SJSA1 (cell line): ENCODE measurements around the gene INPP5B. TPM values are rescaled to one million over a fixed set of nuclear protein-coding genes. Genes with fewer than 3 reads are reported as not detected.
"Not testable (repeated sequence)": the region's sequence is repeated elsewhere in the genome, so short reads cannot be mapped to it uniquely, and the experiment has no call there.

Experiments used
- DNase-seq, 2 experiments: peaks; one replicate each; pipeline ENCODE4 v3.0.0-alpha.2; 2015 to 2020; ENCODE audit warnings: low spot score in 2 of 2, low read depth in 1 of 2
- H3K27ac ChIP-seq: fragments of 250-450 bp; sonication (Bioruptor Pico); 2 replicates; pipeline ENCODE4 v1.5.1; 2020; ENCODE audit warnings: mild to moderate bottlenecking, moderate library complexity
- H3K27me3 ChIP-seq: fragments of 250-450 bp; sonication (Bioruptor Pico); replicated peaks from 2 replicates; pipeline ENCODE4 v1.5.1; 2020; ENCODE audit warnings: mild to moderate bottlenecking, moderate library complexity
- H3K36me3 ChIP-seq: fragments of 250-450 bp; sonication (Bioruptor Pico); 2 replicates; pipeline ENCODE4 v1.5.1; 2020; ENCODE audit warnings: mild to moderate bottlenecking
- H3K4me1 ChIP-seq: fragments of 250-450 bp; sonication (Bioruptor Pico); replicated peaks from 2 replicates; pipeline ENCODE4 v1.6.1; 2021; ENCODE audit warnings: mild to moderate bottlenecking
- H3K4me3 ChIP-seq: fragments of 250-450 bp; sonication (Bioruptor Pico); 2 replicates; pipeline ENCODE4 v1.5.1; 2020; ENCODE audit warnings: mild to moderate bottlenecking
- H3K9me3 ChIP-seq: fragments of 250-450 bp; sonication (Bioruptor Pico); replicated peaks from 2 replicates; pipeline ENCODE4 v1.5.1; 2020; ENCODE audit warnings: mild to moderate bottlenecking
- total RNA-seq: library from RNA; depleted of rRNA; stranded (reverse); fragments of >200 nt; shearing (Covaris generic); gene quantifications from 2 replicates; pipeline ENCODE4 v1.2.3, GENCODE V29; 2014

INPP5B gene
- total RNA-seq, 1 experiment from 2014 or later, result 18.7 TPM

DNA sequence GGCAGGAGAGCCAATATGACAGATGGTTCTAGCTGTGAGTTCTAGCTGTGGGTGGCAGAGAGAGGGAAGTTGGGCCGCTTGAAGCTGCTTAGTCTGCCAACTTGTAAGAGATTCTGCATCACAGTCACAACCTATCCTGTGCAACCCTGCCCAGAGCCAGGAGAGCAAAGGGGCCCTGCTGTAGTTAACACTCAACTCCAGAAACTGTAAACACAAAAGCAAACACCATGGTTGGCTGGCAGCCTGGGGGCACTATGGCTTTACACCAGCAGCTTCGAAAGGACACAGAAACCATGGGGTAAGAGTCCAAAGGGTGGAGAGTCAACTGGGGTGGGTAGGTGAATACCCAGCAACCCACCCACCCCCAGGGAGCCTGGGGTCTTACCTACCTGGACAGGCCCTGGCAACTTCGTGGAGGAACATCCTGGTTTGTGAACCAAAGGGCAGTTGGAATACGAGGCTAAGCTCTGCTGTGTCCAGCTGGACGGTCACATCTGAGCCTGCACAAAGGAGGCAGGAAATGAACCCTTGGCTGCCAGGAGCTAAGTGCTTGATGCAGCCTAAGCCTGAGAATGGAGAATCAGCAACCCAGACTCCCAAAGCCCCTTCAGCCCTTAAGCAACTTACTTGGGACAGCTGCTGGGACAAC, 6.4 kb downstream of the INPP5B start:
- DNase-seq, result no peak

DNA sequence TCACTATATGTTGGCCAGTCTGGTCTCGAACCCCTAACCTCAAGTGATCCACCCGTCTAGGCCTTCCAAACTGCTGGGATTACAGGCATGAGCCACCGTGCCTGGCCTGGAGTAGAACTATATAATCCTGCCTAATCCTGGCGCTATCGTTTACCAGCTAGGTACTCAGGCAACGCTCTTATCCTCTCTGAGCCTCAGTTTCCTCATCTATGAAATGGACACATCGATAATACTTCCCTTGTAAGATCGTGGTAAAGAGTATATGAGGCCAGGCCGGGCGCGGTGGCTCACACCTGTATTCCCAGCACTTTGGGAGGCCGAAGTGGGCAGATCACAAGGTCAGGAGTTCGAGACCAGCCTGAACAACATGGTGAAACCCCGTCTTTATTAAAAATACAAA, 10.1 kb downstream of the INPP5B start:
- not testable (repeated sequence) for H3K27me3 ChIP-seq, H3K4me1 ChIP-seq, H3K4me3 ChIP-seq, DNase-seq, H3K9me3 ChIP-seq, H3K27ac ChIP-seq
- H3K36me3 ChIP-seq, result peaks cover 23% of the 10 kb centered on the region

More for the DNA sequence above, 6.4 kb downstream of the INPP5B start:
- H3K36me3 ChIP-seq, result peaks cover 31% of the 10 kb centered on the region
- H3K9me3 ChIP-seq, result no peaks in the 10 kb centered on the region
- H3K4me1 ChIP-seq, result peaks cover 2% of the 10 kb centered on the region; the same call in 1 of the 2 replicates
- H3K4me3 ChIP-seq, result no peak overlapping the region
- no peak overlapping the region for H3K27ac ChIP-seq
- no peaks in the 10 kb centered on the region for H3K27me3 ChIP-seq

DNA sequence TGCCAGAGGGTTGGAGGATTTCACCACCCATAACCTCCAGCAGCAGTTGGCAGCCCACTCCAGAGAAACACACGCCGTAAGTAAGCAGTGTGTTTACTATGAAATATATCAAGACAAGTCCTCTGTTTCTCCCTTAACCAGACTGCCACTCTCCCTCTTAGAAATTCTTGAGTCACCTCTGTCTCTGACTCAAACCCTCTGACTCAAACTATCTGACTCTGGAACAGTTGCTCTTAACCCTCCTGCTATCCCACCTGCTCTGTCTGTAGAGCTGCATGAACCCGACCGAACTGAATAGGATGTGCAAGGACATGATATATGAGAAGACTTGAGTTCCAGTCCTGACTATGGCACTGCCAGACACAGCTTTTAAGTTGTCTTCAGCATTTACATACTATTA, 14.1 kb downstream of the INPP5B start:
- H3K36me3 ChIP-seq, result peaks cover 14% of the 10 kb centered on the region
- DNase-seq, result no peak
- H3K4me3 ChIP-seq, result no peak overlapping the region
- no peak overlapping the region for H3K27ac ChIP-seq
- no peaks in the 10 kb centered on the region for H3K9me3 ChIP-seq
- H3K4me1 ChIP-seq, result peaks cover 12% of the 10 kb centered on the region; the same call in 1 of the 2 replicates
- no peaks in the 10 kb centered on the region for H3K27me3 ChIP-seq

DNA sequence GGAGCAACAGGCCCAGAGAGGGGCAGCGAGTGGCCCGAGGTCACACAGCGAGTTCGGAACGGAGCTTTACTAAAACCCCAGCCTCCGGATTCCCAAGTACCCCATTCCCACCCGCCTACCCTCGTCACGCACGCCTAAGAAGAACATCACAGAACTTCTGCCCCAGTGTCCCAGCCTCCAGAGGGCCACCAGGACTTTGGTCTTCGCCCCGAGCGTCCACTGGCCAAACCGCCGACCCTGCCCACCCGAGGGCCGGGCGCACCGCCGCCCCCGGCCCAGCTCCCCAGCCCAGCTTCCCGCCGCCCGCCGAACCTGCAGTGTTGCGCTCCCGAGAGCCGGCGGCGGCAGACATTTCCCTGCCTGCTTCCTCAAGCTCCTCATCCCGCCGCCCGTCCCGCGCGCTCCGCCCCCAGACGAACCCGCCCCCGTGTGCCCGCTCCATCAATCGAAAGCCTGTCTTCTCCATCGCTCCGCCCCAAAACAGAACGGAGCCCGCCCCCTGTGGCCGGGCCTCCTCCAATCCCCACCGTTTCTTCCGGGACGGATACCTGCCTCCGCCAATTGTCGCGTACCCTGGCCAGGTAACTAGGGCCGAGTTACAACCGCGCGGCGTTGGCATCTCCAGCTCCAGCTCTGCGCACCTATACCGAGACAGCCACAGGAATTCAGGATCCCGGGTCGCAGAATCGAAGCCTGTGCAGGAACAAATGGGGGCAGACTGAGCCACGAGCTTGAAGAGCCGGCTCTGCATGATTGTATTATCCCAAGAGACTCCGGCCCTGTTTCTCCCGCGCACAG, 15.3 kb downstream of the INPP5B start:
- Histone ChIP-seq H3K4me1 (peaks cover 12% of the 10 kb centered on the region; the same call in 1 of the 2 replicates), H3K36me3 (peaks cover 11% of the 10 kb centered on the region), H3K27ac (no peak overlapping the region), H3K27me3 (no peaks in the 10 kb centered on the region), H3K4me3 (peak overlapping the region; percentile 68), H3K9me3 (no peaks in the 10 kb centered on the region)
- peak; percentile 88 to 96 for DNase-seq

DNA sequence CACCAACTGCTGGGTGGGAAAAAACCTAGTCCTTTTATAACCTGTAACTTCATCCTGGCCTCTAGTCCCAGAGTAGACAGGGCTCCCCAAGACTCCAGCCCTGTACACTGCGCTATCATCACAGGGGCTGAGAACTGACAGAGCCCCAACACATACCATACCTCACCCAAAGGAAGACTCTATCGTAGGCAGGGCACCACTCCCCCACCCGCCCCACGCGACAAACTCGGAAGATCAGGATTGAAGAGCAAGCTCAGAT, 15.8 kb downstream of the INPP5B start:
- no peaks in the 10 kb centered on the region for H3K27me3 ChIP-seq

DNA sequence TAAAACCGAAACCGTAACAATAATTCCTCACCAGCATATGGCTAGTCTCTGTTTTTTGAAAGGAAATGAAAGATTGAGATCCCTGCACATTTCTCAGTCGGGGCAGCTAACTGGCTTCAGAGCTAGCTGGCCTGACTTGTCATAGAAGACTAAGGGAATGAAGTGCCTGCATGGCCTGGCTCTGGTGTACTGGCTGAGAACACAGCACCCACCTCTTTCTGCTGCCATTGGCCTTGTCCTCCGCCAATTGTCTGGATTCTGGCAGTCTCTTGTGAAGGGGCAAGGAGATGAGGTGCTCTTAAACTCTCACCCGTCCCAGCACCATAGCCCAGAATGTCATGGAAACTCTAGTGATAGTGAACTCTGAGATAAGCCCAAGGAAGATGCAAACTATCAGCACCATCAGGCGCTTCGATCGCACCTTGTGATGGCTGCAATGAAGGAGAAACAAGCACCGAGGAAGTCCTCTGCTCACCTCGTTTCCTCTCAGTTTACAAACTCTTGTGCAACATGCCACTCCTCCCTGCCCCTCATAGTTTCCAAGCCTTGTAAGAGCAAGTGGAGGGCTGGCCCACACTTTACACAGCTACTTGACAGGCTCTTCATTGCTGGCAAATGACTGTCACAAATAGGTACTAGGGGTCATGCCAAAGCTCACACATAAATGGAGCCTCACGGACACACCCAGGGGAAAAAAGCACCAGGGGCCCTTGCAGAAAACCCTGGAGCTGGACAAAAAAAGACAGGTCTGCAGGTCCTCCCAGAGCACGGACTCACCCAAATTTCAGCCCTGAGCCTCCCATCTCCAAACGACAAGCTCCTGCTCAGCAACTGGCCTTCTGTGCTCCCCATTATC, 16.4 kb downstream of the INPP5B start:
- Histone ChIP-seq H3K9me3 (no peaks in the 10 kb centered on the region), H3K4me3 (peak overlapping the region; percentile 68; the same call in 1 of the 2 replicates), H3K27ac (no peak overlapping the region), H3K4me1 (peaks cover 12% of the 10 kb centered on the region; the same call in 1 of the 2 replicates), H3K36me3 (peaks cover 7% of the 10 kb centered on the region), H3K27me3 (no peaks in the 10 kb centered on the region)
- DNase-seq, result no peak

More for the DNA sequence above, 15.8 kb downstream of the INPP5B start:
- Histone ChIP-seq H3K4me1 (peaks cover 12% of the 10 kb centered on the region; the same call in 1 of the 2 replicates), H3K9me3 (no peaks in the 10 kb centered on the region), H3K27ac (no peak overlapping the region), H3K36me3 (peaks cover 11% of the 10 kb centered on the region), H3K4me3 (peak overlapping the region; percentile 68)
- no peak for DNase-seq

DNA sequence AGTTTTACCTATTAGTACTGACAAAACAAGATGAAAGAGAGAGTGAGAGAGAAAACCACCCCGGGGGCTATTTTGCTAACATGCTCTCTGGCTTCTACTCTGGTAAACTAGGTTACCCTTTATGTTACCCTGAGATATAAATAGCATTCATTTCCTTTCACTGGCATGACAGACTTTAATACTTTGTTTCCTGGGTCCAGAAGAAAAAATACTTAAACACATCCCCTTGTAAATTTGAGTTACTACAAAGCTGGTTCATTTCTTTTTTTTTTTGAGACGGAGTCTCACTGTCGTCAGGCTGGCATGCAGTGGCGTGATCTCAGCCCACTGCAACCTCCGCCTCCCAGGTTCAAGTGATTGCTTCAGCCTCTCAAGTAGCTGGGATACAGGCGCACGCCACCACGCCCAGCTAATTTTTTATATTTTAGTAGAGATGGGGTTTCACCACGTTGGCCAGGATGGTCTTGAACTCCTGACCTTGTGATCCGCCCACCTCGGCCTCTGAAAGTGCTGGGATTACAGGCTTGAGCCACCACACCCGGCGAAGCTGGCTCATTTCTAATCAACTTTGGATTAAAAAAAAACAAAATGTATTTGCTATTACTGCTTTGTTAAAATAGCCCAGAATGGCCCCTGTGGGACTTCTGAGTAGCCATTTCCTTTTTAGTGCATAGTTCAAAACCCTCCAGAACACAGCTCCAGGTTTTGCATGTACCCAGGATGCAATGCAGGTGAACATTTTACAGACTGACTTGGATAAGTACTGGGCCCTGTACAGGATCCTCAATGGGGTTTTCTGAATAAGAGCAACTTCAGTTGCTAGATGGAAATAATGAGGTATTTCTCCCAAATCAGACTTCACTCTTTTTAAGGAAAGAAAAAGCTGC, 20.6 kb downstream of the INPP5B start:
- no peaks in the 10 kb centered on the region for H3K9me3 ChIP-seq
- H3K27ac ChIP-seq, result no peak overlapping the region
- peaks cover 8% of the 10 kb centered on the region for H3K36me3 ChIP-seq
- H3K27me3 ChIP-seq, result no peaks in the 10 kb centered on the region
- DNase-seq, result no peak
- H3K4me1 ChIP-seq, result peaks cover 4% of the 10 kb centered on the region; the same call in 1 of the 2 replicates
- H3K4me3 ChIP-seq, result no peak overlapping the region

DNA sequence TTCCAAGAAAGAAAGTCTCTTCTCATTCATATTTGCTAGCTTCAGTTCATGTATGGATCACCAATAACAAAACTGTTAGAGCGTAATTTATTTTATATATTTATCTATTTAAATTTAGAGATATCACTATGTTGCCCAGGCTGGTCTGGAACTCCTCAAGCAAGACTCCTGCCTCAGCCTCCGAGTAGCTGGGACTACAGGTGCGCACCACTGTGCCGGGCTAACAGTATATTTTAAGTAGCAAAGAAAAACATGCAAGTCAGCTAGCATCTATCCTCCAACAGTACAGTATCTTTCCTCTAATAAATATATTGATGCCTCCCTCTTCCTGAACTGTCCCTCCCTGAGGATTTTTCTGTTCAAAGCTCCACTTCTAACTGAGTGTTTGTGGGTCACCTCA, 21.5 kb downstream of the INPP5B start:
- H3K36me3 ChIP-seq, result peaks cover 10% of the 10 kb centered on the region
- no peaks in the 10 kb centered on the region for H3K27me3 ChIP-seq
- no peak for DNase-seq
- H3K27ac ChIP-seq, result no peak overlapping the region
- H3K9me3 ChIP-seq, result no peaks in the 10 kb centered on the region
- H3K4me3 ChIP-seq, result no peak overlapping the region
- H3K4me1 ChIP-seq, result no peaks in the 10 kb centered on the region

DNA sequence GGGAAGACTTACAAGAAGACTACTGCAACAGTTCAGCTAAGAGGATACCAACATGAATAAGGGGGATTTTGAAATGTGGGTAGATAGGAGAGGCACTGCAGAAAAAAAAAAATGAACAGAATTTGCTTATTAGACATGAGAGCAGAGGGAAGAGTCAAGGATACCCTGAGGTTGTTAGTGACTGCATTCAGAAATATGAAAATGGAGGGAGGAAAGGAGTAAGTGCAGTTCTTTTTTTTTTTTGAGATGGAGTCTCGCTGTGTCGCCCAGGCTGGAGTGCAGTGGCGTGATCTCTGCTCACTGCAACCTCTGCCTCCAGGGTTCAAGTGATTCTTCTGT, 23.3 kb downstream of the INPP5B start:
- no peaks in the 10 kb centered on the region for H3K4me1 ChIP-seq

DNA sequence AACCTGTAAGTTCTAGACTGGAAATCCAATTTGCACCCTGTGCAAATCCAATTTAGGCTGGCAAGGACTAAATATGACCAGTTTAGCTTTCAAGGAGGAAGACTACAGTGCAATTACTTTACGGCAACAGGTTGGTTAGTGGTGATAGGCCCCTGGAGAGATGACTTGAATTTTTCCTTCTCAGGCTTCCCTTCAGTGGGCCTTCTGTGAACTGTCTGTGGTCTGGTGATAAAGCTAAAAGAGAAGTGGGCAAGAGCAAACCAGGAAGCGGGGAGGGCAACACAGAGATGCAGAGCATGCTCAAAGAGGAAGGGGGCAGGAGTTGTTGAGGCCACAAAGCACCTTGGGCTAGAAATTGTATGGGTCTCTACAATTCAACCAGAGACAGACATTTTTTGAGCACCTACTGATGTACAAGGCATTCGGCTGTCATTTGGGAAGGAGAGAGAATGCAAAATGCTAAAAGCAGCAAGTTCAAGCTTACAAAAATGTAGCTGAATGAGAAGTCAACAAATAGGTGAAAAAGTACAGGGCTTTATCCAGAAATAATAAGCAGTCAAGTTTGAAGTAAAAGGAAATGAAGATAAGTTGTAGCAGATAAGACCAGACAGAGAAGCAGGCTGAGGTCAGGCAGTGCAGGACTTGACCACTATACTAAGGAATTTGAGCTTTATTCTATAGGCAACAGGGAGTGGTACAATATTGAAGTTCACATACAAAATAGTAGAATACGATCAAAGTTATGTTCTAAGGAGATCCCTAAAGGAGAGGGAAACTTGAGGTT, 23.9 kb downstream of the INPP5B start:
- H3K4me1 ChIP-seq, result no peaks in the 10 kb centered on the region
- H3K27ac ChIP-seq, result no peak overlapping the region
- DNase-seq, result no peak

More for the DNA sequence above, 23.3 kb downstream of the INPP5B start:
- H3K4me3 ChIP-seq, result no peak overlapping the region
- H3K36me3 ChIP-seq, result peaks cover 14% of the 10 kb centered on the region
- H3K27me3 ChIP-seq, result no peaks in the 10 kb centered on the region
- H3K9me3 ChIP-seq, result no peaks in the 10 kb centered on the region
- H3K27ac ChIP-seq, result no peak overlapping the region
- DNase-seq, result no peak

DNA sequence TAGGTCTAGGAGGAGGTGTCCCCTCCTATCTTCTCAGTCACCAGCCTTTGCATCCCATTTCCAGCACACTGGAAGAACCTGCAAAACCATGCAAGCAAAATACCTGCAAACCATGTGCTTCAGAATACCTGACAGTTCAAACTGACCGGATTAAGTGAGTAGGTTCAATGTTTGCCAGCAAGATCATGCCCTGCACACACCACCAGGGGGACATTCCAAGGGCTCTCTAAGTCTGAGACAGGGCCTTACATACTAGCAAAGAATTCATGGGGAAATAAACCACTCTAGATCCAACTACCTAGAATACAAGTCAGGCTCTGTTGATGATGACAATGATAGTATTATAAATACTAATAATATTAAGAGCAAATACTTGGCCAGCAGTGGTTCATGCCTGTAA, 27.6 kb downstream of the INPP5B start:
- no peak for DNase-seq
- Histone ChIP-seq H3K27me3 (no peaks in the 10 kb centered on the region), H3K27ac (no peak overlapping the region), H3K4me1 (no peaks in the 10 kb centered on the region), H3K36me3 (peaks cover 20% of the 10 kb centered on the region), H3K4me3 (no peak overlapping the region), H3K9me3 (no peaks in the 10 kb centered on the region)

More for the DNA sequence above, 23.9 kb downstream of the INPP5B start:
- Histone ChIP-seq H3K4me3 (no peak overlapping the region), H3K27me3 (no peaks in the 10 kb centered on the region), H3K9me3 (no peaks in the 10 kb centered on the region), H3K36me3 (peaks cover 14% of the 10 kb centered on the region)

DNA sequence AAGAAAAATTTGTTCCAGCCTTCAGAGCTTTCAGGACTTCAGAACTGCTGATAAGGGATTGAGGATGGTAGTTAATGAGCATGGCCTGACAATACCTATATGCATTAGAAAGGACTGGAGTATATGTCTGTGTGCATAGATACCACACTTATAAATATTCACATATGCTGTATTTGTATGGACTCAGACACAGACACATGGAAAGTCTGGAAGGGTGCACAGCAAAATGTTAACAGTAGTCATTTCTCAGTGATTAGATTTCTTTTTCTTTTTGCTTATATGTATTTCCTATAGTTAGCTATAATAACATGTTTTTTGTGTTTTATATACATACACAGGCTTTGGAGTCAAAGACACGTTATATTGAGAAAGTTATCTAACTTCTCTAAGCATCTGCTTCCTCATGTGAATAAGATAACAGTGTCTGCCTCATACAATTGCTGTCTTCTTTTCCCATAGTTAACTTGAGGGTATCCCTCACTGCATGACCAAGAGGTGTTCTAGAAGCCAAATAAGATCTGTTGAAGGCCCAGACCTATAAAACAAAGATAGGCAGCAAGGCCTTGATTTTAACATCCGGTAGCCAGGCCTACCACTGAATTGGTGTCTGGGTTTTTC, 31.3 kb downstream of the INPP5B start:
- Histone ChIP-seq H3K27me3 (no peaks in the 10 kb centered on the region), H3K36me3 (peaks cover 22% of the 10 kb centered on the region), H3K4me3 (no peak overlapping the region), H3K27ac (no peak overlapping the region), H3K4me1 (no peaks in the 10 kb centered on the region), H3K9me3 (no peaks in the 10 kb centered on the region; the same call in 1 of the 2 replicates)
- DNase-seq, result no peak
